H1 (cell line): ENCODE measurements around the gene DIPK1A. TPM values are rescaled to one million over a fixed set of nuclear protein-coding genes. Genes with fewer than 3 reads are reported as not detected.

Experiments
- CHD7 ChIP-seq: fragments of 300-600 bp; sonication (generic); IDR thresholded peaks from 2 replicates; pipeline ENCODE4 v1.7.1; 2012; ENCODE audit warnings: low read length, moderate library complexity, mild to moderate bottlenecking, inconsistent platforms; ENCODE audit not compliant: insufficient replicate concordance
- SUZ12 ChIP-seq: fragments of 200-600 bp; sonication (generic); IDR thresholded peaks from 2 replicates; pipeline ENCODE4 v1.6.1; 2012; ENCODE audit warnings: mild to moderate bottlenecking, inconsistent platforms, low read length, moderate library complexity, mixed read lengths
- polyA plus RNA-seq, 7 experiments: library from polyadenylated mRNA; depleted of rRNA in 3 of 7; stranded (reverse) in 5 of 7; unstranded in 2 of 7; fragments of >200 nt in 5 of 7; fragments of 200-250 nt in 2 of 7; gene quantifications; 1 replicate in 5 of 7; 2 replicates in 1 of 7; 4 replicates in 1 of 7; pipeline versions ENCODE4 v1.2.1 to v1.2.3, GENCODE V29; 2011 to 2013; ENCODE audit warnings: missing spikeins in 2 of 7, mixed read lengths in 2 of 7
- total RNA-seq: library from RNA; stranded (reverse); fragmentation: NEBNext Ultra II Directional; extraction: Animal tissue kit (Norgen Biotek cat#: 25700); gene quantifications from 2 replicates; pipeline ENCODE4 v1.2.1, GENCODE V29; 2021

The DIPK1A gene
- total and polyA plus RNA-seq, 2 of the 8 experiments (the other 6 are each of a cell fraction or from before 2014, with no cell fraction given), result 2.5 to 5.0 TPM

- TF ChIP-seq CHD7 (no peak), SUZ12 (no peak)
Observed at GRCh38 chr1:92832537-92833114, 128.6 kb downstream of the DIPK1A start (continued).
